ENCODE results near the gene RLIM. TPM values are rescaled to one million over a fixed set of nuclear protein-coding genes. Genes with fewer than 3 reads are reported as not detected.
A peak's percentile ranks its signal among the peaks of the same experiment; 100 is the strongest.

RLIM gene
- total RNA-seq, 4 donors from 2014 or later, result 15.3 to 26.7 (median 21.5) TPM

DNA sequence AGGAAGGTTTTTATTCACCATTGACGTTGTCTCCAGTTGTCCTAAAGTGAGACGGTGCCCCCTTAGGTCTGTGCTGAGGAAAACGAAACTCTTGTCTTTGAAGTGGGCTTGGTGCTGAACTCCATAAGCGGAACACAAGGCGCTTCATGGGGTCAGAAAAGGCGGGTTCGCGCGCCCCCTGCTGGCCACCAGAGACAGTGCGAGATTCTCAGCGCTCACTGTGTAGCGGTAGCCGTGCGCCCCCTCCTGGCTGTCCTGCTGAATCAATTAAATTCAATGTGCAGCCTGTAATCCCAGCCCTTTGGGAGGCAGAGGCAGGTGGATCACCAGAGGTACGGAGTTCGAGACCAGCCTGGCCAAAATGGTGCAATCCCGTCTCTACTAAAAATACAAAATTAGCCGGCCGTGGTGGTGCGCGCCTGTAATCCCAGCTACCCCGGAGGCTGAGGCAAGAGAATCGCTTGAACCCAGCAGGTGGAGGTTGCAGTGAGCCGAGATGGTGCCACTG is 64.1 kb downstream of the RLIM start:
- intact Hi-C loops (cut with DNase I; ENCODE audit: low total_unique reads) (loop anchor here (1.0 kb wide), 2 partner anchors 14 to 167 kb away; no protein-coding TSS in a partner anchor), in situ Hi-C loops (cut with MboI; ENCODE audit: low sequenced_read_pairs in 4 of 4) (no loop called here)
- Histone ChIP-seq H3K9me3 (no peaks in the 10 kb centered on the region), H3K4me3 (peak overlapping the region in 1 of 4 donors; percentile 25), H3K27ac (peak overlapping the region in 2 of 4 donors; percentile 46 to 56), H3K36me3 (no peaks in the 10 kb centered on the region), H3K27me3 (no peaks in the 10 kb centered on the region), H3K4me1 (no peaks in the 10 kb centered on the region)
- ATAC-seq (peak; percentile 60 to 96), DNase-seq (peak; percentile 38 to 67)
- TF ChIP-seq POLR2A (IDR thresholded peaks at IDR 0.05), result no peak
- TF ChIP-seq, protein P1, sequence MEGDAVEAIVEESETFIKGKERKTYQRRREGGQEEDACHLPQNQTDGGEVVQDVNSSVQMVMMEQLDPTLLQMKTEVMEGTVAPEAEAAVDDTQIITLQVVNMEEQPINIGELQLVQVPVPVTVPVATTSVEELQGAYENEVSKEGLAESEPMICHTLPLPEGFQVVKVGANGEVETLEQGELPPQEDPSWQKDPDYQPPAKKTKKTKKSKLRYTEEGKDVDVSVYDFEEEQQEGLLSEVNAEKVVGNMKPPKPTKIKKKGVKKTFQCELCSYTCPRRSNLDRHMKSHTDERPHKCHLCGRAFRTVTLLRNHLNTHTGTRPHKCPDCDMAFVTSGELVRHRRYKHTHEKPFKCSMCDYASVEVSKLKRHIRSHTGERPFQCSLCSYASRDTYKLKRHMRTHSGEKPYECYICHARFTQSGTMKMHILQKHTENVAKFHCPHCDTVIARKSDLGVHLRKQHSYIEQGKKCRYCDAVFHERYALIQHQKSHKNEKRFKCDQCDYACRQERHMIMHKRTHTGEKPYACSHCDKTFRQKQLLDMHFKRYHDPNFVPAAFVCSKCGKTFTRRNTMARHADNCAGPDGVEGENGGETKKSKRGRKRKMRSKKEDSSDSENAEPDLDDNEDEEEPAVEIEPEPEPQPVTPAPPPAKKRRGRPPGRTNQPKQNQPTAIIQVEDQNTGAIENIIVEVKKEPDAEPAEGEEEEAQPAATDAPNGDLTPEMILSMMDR (IDR thresholded peaks at IDR 0.05 in 4 of 5, conservative IDR thresholded peaks at IDR 0.05 in 1 of 5), result peak; percentile 87 to 97 (median 94)

DNA sequence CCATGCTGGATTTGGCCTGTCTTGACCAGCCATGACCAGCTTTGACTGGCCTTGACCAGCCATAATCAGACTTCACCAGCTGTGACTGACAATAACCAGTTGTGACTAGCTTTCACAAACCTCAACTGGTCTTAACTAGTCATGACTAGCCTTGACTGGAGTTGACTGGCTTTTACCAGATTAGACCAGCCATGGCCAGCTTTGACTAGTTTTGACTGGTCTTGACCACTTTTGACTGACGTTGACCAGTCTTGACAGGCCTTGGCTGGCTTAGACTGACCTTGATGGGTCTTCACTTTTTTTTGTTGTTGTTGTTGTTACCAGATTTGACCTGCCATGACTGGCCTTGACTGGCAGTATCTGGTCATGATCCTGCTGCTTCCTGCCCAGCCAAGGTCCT is 67.4 kb downstream of the RLIM start:
- no peak for DNase-seq
- in situ Hi-C loops (cut with MboI; ENCODE audit: low sequenced_read_pairs in 4 of 4) (loop anchor here in 3 of 4 donors (10.0 to 25.0 kb wide), 3 partner anchors 160 to 685 kb away; partner anchors contain the start of gene XIST (in 2 of the 3)), intact Hi-C loops (cut with DNase I; ENCODE audit: low total_unique reads) (no loop called here)
- no peaks in the 10 kb centered on the region for H3K27me3 ChIP-seq
- H3K4me3 ChIP-seq, result no peak overlapping the region
- no peaks in the 10 kb centered on the region for H3K9me3 ChIP-seq
- H3K27ac ChIP-seq, result no peak overlapping the region
- no peaks in the 10 kb centered on the region for H3K36me3 ChIP-seq
- TF ChIP-seq POLR2A (IDR thresholded peaks at IDR 0.05), result no peak
- TF ChIP-seq, protein P1 (IDR thresholded peaks at IDR 0.05 in 4 of 5, conservative IDR thresholded peaks at IDR 0.05 in 1 of 5), result no peak
- H3K4me1 ChIP-seq, result no peaks in the 10 kb centered on the region
- no peak for ATAC-seq

DNA sequence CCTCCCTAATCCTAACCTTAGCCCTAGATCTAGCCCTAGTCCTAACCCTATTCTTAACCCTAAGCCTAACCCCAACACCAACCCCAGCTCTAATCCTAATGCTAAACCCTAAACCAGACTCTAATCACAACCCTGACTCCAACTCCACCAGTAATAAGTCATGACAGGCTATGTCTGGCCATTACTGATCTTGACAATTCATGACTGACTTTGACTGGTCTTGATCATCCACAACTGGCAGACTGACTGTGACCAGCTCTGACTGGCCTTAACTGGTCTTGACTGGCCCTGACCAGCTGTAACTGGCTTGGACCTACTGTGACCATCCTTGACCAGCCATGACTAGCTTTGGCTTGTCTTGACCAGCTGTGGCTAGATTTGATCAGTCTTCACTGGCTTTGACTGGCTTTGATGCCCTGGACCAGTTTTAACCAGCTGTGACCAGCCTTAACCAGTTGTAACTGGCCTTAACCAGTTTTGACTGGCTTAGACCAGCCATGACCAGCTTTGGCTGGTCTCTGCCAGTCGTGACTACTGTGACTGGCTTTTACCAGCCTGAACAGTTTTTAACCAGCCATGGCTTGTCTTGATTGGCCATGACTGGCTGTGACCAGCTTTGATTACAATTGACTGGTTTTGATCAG is 68.4 kb downstream of the RLIM start:
- Histone ChIP-seq H3K9me3 (no peaks in the 10 kb centered on the region), H3K4me3 (no peak overlapping the region), H3K36me3 (no peaks in the 10 kb centered on the region), H3K4me1 (no peaks in the 10 kb centered on the region), H3K27ac (no peak overlapping the region), H3K27me3 (no peaks in the 10 kb centered on the region)
- ATAC-seq (no peak), DNase-seq (no peak)
- intact Hi-C loops (cut with DNase I; ENCODE audit: low total_unique reads), result no loop called here
- TF ChIP-seq, protein P1 (IDR thresholded peaks at IDR 0.05 in 4 of 5, conservative IDR thresholded peaks at IDR 0.05 in 1 of 5), result no peak
- TF ChIP-seq POLR2A (IDR thresholded peaks at IDR 0.05), result no peak
- in situ Hi-C loops (cut with MboI; ENCODE audit: low sequenced_read_pairs in 4 of 4), result loop anchor here in 3 of 4 donors (10.0 to 25.0 kb wide), 3 partner anchors 159 to 684 kb away; partner anchors contain the start of gene XIST (in 2 of the 3)

DNA sequence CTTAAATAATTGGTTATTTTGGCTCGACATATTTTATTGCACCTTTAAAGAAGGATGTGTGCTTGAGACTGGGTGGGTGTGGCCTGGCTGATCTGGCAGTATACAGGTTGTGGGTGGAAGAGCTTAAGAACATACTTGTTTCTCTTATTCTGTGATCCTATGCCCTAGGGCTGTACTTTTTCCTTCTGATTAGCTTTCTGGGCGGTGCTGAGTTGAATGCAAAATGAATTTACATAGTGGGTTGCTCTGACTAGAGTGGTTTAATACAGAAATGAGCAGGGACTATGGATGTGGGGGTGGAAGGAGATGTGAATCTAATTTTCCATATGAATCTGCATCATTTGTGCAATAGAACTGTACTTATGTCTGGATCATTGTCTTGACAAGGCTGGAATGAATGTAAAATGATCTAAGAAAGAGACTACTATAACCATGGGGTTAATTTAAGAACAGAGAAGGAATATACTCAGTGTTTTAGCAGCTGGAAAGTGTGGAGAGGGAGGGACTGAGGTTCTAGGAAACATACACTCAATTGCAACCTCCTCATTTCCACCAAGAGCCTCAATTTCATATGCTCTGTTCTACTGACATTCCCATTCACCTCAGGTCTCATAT is 73.7 kb downstream of the RLIM start:
- TF ChIP-seq, protein P1 (IDR thresholded peaks at IDR 0.05 in 4 of 5, conservative IDR thresholded peaks at IDR 0.05 in 1 of 5), result no peak
- TF ChIP-seq POLR2A (IDR thresholded peaks at IDR 0.05), result no peak
- ATAC-seq (no peak), DNase-seq (no peak)
- Histone ChIP-seq H3K4me3 (no peak overlapping the region), H3K27me3 (no peaks in the 10 kb centered on the region), H3K27ac (no peak overlapping the region), H3K36me3 (no peaks in the 10 kb centered on the region), H3K4me1 (no peaks in the 10 kb centered on the region), H3K9me3 (no peaks in the 10 kb centered on the region)
- in situ Hi-C loops (cut with MboI; ENCODE audit: low sequenced_read_pairs in 4 of 4) (loop anchor here in 3 of 4 donors (10.0 to 25.0 kb wide), 3 partner anchors 153 to 678 kb away; partner anchors contain the start of gene XIST (in 2 of the 3)), intact Hi-C loops (cut with DNase I; ENCODE audit: low total_unique reads) (no loop called here)
